ENCODE results near the gene MGAM2.

- TF ChIP-seq, protein P1, sequence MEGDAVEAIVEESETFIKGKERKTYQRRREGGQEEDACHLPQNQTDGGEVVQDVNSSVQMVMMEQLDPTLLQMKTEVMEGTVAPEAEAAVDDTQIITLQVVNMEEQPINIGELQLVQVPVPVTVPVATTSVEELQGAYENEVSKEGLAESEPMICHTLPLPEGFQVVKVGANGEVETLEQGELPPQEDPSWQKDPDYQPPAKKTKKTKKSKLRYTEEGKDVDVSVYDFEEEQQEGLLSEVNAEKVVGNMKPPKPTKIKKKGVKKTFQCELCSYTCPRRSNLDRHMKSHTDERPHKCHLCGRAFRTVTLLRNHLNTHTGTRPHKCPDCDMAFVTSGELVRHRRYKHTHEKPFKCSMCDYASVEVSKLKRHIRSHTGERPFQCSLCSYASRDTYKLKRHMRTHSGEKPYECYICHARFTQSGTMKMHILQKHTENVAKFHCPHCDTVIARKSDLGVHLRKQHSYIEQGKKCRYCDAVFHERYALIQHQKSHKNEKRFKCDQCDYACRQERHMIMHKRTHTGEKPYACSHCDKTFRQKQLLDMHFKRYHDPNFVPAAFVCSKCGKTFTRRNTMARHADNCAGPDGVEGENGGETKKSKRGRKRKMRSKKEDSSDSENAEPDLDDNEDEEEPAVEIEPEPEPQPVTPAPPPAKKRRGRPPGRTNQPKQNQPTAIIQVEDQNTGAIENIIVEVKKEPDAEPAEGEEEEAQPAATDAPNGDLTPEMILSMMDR (IDR thresholded peaks at IDR 0.05), result no peak
- TF ChIP-seq POLR2A (IDR thresholded peaks at IDR 0.05), result no peak
These were observed 69.7 kb downstream of the MGAM2 start for GRCh38 chr7:142181211-142181610.

Data from ovary (tissue), 3 donors.